ENCODE measurements around the gene ALOXE3. TPM values are rescaled to one million over a fixed set of nuclear protein-coding genes. Genes with fewer than 3 reads are reported as not detected.

ALOXE3 gene
- total and polyA plus RNA-seq, 2 of the 8 experiments (the other 6 are each of a cell fraction or from before 2014, with no cell fraction given) = 0.26 TPM; not detected in 1

- H3K27ac ChIP-seq (ENCODE audit: low read depth, low read length) = peak overlapping the region; percentile 84; the same call in 1 of the 2 replicates
- no peak overlapping the region for H3K4ac ChIP-seq (replicated peaks; ENCODE audit: insufficient read length, low read depth, low read length)
- H2BK120ac ChIP-seq (replicated peaks; ENCODE audit: low read depth, low read length) = no peak overlapping the region
- peaks cover 0 to 5% of the 10 kb centered on the region in 2 experiments; a peak in 1 of 4 replicates for H3K79me2 ChIP-seq (ENCODE audit: control insufficient read depth in 1 of 2, insufficient read depth in 2 of 2, low read length in 2 of 2)
- ChIA-PET CTCF (ENCODE audit: partially characterized antibody) (interaction anchor here (1.7 to 10.3 kb wide), 2 partner anchors 10 to 34 kb away, joined by 4 to 133 read pairs; partner anchors contain the start of gene ALOXE3), POLR2A (ENCODE audit: partially characterized antibody) (interaction anchor here (1.2 to 15.7 kb wide), 5 partner anchors 10 to 48 kb away, joined by 3 to 289 read pairs (median 49); partner anchors contain the start of genes ALOXE3, HES7, TMEM107 and VAMP2)
- H4K8ac ChIP-seq (ENCODE audit: extremely low read depth, insufficient read depth, low read length) = peak overlapping the region; percentile 7; the same call in 1 of the 2 replicates
- H3K14ac ChIP-seq (ENCODE audit: insufficient read length) = no peak overlapping the region
- no peak overlapping the region for H4K91ac ChIP-seq (replicated peaks; ENCODE audit: insufficient read length, low read length)
- peak overlapping the region; percentile 63; the same call in 1 of the 2 replicates for H2BK15ac ChIP-seq (ENCODE audit: low read length)
- H2BK20ac ChIP-seq (ENCODE audit: low read length) = no peak overlapping the region
- peak overlapping the region in 1 of 4 experiments; percentile 85; a peak in 2 of 8 replicates for H3K4me3 ChIP-seq (ENCODE audit: extremely low read depth in 1 of 4, insufficient read depth in 2 of 4, low read depth in 3 of 4, low read length in 4 of 4)
- peaks cover 8 to 15% (median 12%) of the 10 kb centered on the region in 4 experiments; a peak in 6 of 8 replicates for H3K36me3 ChIP-seq (ENCODE audit: control insufficient read depth in 2 of 4, insufficient read depth in 4 of 4, low read length in 3 of 4)
- H4K20me1 ChIP-seq (replicated peaks in 1 of 2; ENCODE audit: control insufficient read depth in 1 of 2, insufficient read depth in 2 of 2, low read length in 2 of 2) = peaks cover 0 to 18% of the 10 kb centered on the region in 2 experiments
- peaks cover 12 to 33% (median 19%) of the 10 kb centered on the region in 4 experiments for H3K4me1 ChIP-seq (replicated peaks in 1 of 4; ENCODE audit: control insufficient read depth in 3 of 4, insufficient read depth in 4 of 4, low read length in 3 of 4)
- H2BK5ac ChIP-seq (ENCODE audit: low read depth, low read length) = no peak overlapping the region
- H3K9me3 ChIP-seq (ENCODE audit: insufficient read depth in 2 of 2, low read depth in 1 of 2, low read length in 1 of 2) = no peaks in the 10 kb centered on the region
- peaks cover 21% of the 10 kb centered on the region for H3K23me2 ChIP-seq (ENCODE audit: low read depth, low read length)
- 88% methylated on average over 7 of the region's 7 CpGs; no CpG with 5 or more reads in 1 of the 2 experiments for WGBS, 2 experiments (ENCODE audit: extremely low coverage in 1 of 2, insufficient coverage in 1 of 2, insufficient read length in 1 of 2, insufficient replicate concordance in 2 of 2, low coverage in 1 of 2, low lambda C conversion rate in 2 of 2, missing lambda C conversion rate in 1 of 2)
- H2AFZ ChIP-seq (ENCODE audit: low read length) = no peak overlapping the region
- H2AK5ac ChIP-seq (ENCODE audit: low read depth, low read length) = peak overlapping the region; percentile 93; the same call in 1 of the 2 replicates
- no peak overlapping the region for H4K5ac ChIP-seq (ENCODE audit: insufficient read length, low read depth, low read length)
- DNase-seq (ENCODE audit: low read depth in 1 of 2, low spot score in 2 of 2) = no peak
- no peak for FAIRE-seq
- peaks cover 7% of the 10 kb centered on the region; the same call in 1 of the 2 replicates for H3K79me1 ChIP-seq (ENCODE audit: low read depth, low read length)
- H2BK12ac ChIP-seq (ENCODE audit: low read depth, low read length) = peak overlapping the region; percentile 23
- no peaks in the 10 kb centered on the region for H3K27me3 ChIP-seq (replicated peaks in 1 of 4; ENCODE audit: control insufficient read depth in 3 of 4, extremely low read depth in 1 of 4, insufficient read depth in 3 of 4, low read length in 3 of 4)
- no peak overlapping the region for H3K18ac ChIP-seq (ENCODE audit: extremely low read depth, low read length)
- peak overlapping the region in 2 of 4 experiments; percentile 4 to 27; a peak in 1 of 7 replicates for H3K9ac ChIP-seq (replicated peaks in 1 of 4; ENCODE audit: extremely low read depth in 1 of 4, low read depth in 3 of 4, low read length in 3 of 4)
- H3K23ac ChIP-seq (ENCODE audit: insufficient read length) = no peak overlapping the region
- peak overlapping the region; percentile 100 for H3K4me2 ChIP-seq (ENCODE audit: insufficient read depth in 1 of 2, low read depth in 2 of 2, low read length in 2 of 2)
- no peak overlapping the region for H3K56ac ChIP-seq (replicated peaks; ENCODE audit: insufficient read length, low read depth, low read length)
- TF ChIP-seq E2F6 (IDR thresholded peaks at IDR 0.05) (no peak), SIX5 (IDR thresholded peaks at IDR 0.05; ENCODE audit: low read depth, low read length) (no peak), SP4 (IDR thresholded peaks at IDR 0.05; ENCODE audit: low read length) (no peak), HDAC2 (IDR thresholded peaks at IDR 0.05; ENCODE audit: borderline replicate concordance in 1 of 2, low read depth in 2 of 2, low read length in 2 of 2) (no peak), CREB1 (IDR thresholded peaks at IDR 0.05) (no peak), CEBPB (IDR thresholded peaks at IDR 0.05; ENCODE audit: low read depth, low read length) (no peak), TEAD4 (IDR thresholded peaks at IDR 0.05; ENCODE audit: low read depth, low read length) (no peak), CHD1 (IDR thresholded peaks at IDR 0.05; ENCODE audit: low read depth, low read length) (no peak), KDM4A (IDR thresholded peaks at IDR 0.05; ENCODE audit: low read depth, low read length, severe bottlenecking) (no peak), SUZ12 (IDR thresholded peaks at IDR 0.05; ENCODE audit: low read length) (no peak), SRF (IDR thresholded peaks at IDR 0.05; ENCODE audit: low read depth, low read length) (no peak), TAF7 (optimal IDR thresholded peaks at IDR 0.05; ENCODE audit: borderline replicate concordance, low read depth, low read length) (no peak), TBP (IDR thresholded peaks at IDR 0.05; ENCODE audit: low read depth, low read length) (no peak)
These were observed 34.7 kb upstream of the ALOXE3 start for GRCh38 chr17:8153031-8153451.

Data from H1 (cell line).